SW480 (cell line): ENCODE data around the gene DOK6.
"Not testable (repeated sequence)": the region's sequence is repeated elsewhere in the genome, so short reads cannot be mapped to it uniquely, and the experiment has no call there.

Experiments
- DNase-seq: peaks from one replicate; pipeline ENCODE4 v3.0.0-alpha.2; 2016; ENCODE audit warnings: low spot score

DOK6 gene

DNA sequence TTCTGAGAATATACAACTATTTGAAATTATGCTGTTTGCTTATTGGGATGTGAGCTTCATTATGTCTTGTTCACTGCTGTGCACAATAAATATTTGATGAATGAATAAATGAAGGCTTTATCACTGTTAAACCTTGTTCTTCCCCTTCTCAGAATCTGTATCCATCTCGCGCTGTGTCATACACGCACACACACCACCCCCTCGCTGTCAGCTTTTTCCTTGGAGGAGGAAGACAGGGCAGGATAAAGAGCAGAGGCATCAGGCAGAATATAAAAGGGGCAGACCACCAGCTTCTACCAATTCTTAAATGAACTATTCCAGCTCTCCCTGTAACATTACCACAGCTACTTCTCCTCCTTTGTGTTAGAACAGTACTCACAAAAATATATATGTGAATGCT lies 472.0 kb downstream of the DOK6 start:
- DNase-seq: no peak

- no peak for DNase-seq
These were observed 473.4 kb downstream of the DOK6 start for GRCh38 chr18:69874058-69874457.

DNA sequence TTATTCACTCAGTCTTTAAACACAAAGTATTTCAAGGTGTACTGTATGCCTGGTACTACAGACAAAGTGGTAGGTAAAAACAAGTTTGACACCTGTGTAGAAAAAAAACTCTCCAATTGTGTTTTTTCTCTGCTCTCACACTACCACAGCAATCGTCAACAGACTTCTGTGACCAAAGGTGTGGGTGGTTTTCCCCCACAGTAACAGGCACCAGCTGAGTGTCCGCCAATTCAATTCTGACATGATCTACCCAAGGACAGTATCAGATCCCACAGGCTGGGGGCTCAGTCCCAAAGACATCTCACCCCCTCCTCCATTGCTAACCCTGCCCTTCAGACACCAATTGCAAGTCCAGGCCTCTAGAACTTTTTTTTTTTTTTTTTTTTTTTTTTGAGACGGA lies 475.8 kb downstream of the DOK6 start:
- no peak for DNase-seq

GRCh38 chr18:69878213-69878933 lies 477.7 kb downstream of the DOK6 start:
- no peak for DNase-seq

- not testable (repeated sequence) for DNase-seq
These were observed 478.4 kb downstream of the DOK6 start for GRCh38 chr18:69879051-69879450.

- DNase-seq: no peak
These were observed 479.4 kb downstream of the DOK6 start for GRCh38 chr18:69880083-69880482.

GRCh38 chr18:69882965-69883668 lies 482.4 kb downstream of the DOK6 start:
- no peak for DNase-seq

GRCh38 chr18:69883781-69884180 lies 483.1 kb downstream of the DOK6 start:
- no peak for DNase-seq

- no peak for DNase-seq
These were observed 484.7 kb downstream of the DOK6 start for GRCh38 chr18:69885355-69885754.

DNA sequence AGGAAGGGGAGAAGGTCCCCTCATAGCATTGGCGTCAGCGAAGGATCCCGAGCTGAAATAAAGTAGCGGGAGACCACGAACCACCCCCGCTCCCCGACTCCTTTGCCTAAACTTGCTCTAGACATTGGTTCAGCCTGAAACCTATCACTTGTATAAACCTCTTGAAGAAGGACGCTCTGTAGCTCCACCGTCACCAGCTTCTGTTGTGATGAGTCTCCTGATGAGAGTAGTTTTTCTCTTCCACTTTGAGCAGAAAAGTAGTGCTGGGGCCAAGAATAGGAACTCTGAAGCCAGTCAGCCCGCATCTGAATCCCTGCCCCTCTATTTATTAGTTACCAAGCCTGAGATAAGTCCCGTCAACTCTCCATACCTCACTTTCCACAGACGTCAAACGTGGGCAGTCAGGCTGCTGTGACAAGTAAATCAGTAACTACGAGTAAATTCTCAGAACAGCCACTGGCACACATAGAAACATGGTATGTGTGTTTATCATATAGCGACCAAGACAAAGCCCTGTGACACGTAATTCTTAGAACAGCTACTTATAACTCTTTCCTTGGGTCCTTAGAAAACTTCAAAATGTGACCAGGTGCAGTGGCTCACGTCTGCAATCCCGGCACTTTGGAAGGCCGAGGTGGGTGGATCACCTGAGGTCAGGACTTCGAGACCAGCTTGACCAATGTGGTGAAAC lies 485.3 kb downstream of the DOK6 start:
- DNase-seq: no peak

DNA sequence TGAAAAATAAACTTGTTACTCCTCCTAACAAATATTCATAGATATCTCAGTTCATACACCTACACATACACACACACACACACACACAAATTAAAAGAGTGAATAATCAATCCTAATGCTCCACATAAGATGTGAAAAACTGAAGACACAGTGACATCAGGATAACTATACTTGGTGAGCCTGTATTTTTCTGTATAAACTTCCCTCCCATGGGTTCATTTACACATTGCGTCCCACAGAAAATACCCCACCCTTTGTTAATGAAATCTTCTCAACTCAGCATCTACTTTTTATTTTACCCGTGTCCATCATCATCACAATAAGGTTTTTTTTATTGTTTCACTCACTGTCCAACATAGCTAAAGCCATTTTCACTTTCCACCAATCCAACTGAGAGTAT lies 486.6 kb downstream of the DOK6 start:
- no peak for DNase-seq

GRCh38 chr18:69889009-69889408 lies 488.3 kb downstream of the DOK6 start:
- no peak for DNase-seq

DNA sequence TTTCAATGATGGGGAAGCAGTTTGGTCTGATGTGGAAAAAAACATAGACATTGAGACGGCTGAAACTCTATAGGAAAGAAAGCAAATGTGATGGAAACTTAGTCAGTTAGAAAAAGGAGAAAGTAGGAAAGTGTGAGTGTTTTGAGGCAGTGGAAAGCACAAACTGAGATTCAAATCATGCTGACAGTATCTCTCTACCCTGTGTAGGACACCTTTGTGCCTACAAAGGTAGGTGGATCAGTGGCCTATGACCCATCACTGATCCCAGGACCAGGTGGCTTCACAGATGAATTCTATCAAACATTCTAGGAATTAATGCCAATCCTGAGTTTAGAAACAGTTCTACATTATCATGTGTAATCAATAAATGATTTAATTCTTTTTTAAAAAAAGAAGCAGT lies 489.9 kb downstream of the DOK6 start:
- DNase-seq: no peak

GRCh38 chr18:69894467-69894866 lies 493.8 kb downstream of the DOK6 start:
- no peak for DNase-seq

- DNase-seq: no peak
These were observed 494.7 kb downstream of the DOK6 start for GRCh38 chr18:69895066-69896047.

- DNase-seq: no peak
These were observed 496.9 kb downstream of the DOK6 start for GRCh38 chr18:69897397-69898108.

DNA sequence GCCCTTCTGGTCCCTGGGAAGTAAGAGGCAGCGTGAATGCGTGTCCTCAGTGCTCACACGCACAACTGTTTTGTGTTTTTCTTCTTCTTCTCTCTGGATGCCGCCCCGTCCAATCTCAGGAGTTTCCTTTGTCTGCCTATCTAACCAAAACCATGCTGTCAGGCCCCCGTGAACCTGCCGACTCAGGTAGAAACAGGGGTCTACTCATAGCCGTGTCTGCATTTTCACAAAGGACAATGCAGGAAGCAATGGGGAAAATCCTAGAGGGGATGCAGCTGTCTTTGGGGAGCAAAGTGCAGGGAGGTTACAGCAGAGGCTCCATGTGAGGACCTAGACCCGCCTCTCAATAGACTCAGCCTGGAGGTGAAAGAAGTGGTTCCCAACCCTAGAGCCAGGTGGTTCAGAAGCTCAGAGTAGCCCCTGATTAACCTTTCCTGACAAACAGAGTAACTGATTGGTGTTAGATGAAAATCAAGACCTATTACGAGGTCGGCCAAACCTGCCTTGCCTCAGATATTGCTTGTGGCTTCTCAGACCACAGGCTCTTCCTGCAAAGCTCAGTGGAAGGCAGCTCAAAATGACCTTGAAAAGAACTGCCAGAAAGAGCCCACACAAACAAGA lies 497.7 kb downstream of the DOK6 start:
- DNase-seq: no peak
